Measurements from ENCODE around the gene SUCLA2. TPM values are rescaled to one million over a fixed set of nuclear protein-coding genes. Genes with fewer than 3 reads are reported as not detected.

Gene SUCLA2
- total RNA-seq, 1 experiment from 2014 or later, result 80.8 TPM

GRCh38 chr13:47999973-48000372 lies 1.1 kb downstream of the SUCLA2 start:
- Histone ChIP-seq H3K36me3 (ENCODE audit: control insufficient read depth, insufficient read depth, low read length) (no peaks in the 10 kb centered on the region), H3K9me3 (no peaks in the 10 kb centered on the region), H3K27me3 (replicated peaks; ENCODE audit: control insufficient read depth, insufficient read depth, low read length) (no peaks in the 10 kb centered on the region), H3K4me3 (ENCODE audit: low read depth, low read length) (peak overlapping the region; percentile 92), H3K4me1 (peaks cover 7% of the 10 kb centered on the region)
- intact Hi-C loops (cut with micrococcal nuclease; ENCODE audit: unreplicated experiment), result loop anchor here (2.0 kb wide), 1 partner anchor 201 kb away; no protein-coding TSS in a partner anchor
- BruUV-seq (replicated peaks), result no TSS peak
- DNase-seq, result no peak
- TF ChIP-seq CTCF (IDR thresholded peaks at IDR 0.05; ENCODE audit: insufficient read depth in 1 of 2, low read depth in 1 of 2, low read length in 1 of 2, severe bottlenecking in 1 of 2, unreplicated experiment in 1 of 2), result no peak
- Mint-ChIP-seq H3K4me3 (ENCODE audit: unreplicated experiment) (peak overlapping the region; percentile 100), H3K27me3 (ENCODE audit: insufficient read depth, unreplicated experiment) (no peaks in the 10 kb centered on the region), H3K27ac (ENCODE audit: unreplicated experiment) (peak overlapping the region; percentile 99), H3K36me3 (ENCODE audit: insufficient read depth, unreplicated experiment) (peaks cover 43% of the 10 kb centered on the region), H3K9me3 (ENCODE audit: unreplicated experiment) (no peaks in the 10 kb centered on the region), H3K4me1 (ENCODE audit: low read depth, unreplicated experiment) (peaks cover 26% of the 10 kb centered on the region)
- ChIA-PET POLR2A (interaction anchor here (0.7 kb wide), 1 partner anchor 1811 kb away, joined by 9 read pairs; no protein-coding TSS in a partner anchor), CTCF (interaction anchor here (0.7 kb wide), 1 partner anchor 9 kb away, joined by 4 read pairs; no protein-coding TSS in a partner anchor)

DNA sequence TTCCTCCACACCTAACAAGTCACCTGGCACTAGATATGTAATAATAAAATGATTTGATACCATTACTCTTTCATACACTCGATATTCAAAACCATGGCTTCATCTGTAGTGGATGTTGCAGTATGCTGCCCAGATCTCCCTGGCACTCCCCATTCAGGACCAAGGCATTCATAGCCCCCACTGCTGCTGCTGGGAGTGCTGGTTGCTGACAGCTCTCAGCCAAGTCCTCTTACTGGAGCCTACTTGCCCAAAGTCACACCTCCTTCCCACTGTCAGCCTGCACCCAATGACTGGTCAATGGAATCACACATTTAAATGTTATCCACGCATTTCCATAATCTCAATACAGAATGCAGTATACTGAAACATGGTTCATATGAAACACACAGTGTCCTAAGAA lies 3.7 kb downstream of the SUCLA2 start:
- no TSS peak for BruUV-seq (replicated peaks)
- H3K9me3 Mint-ChIP-seq (ENCODE audit: unreplicated experiment), result no peaks in the 10 kb centered on the region
- Histone ChIP-seq H3K4me3 (ENCODE audit: low read depth, low read length) (no peak overlapping the region), H3K27me3 (replicated peaks; ENCODE audit: control insufficient read depth, insufficient read depth, low read length) (no peaks in the 10 kb centered on the region), H3K9me3 (no peaks in the 10 kb centered on the region), H3K4me1 (peaks cover 6% of the 10 kb centered on the region), H3K36me3 (ENCODE audit: control insufficient read depth, insufficient read depth, low read length) (no peaks in the 10 kb centered on the region; the same call in 1 of the 2 replicates)
- intact Hi-C loops (cut with micrococcal nuclease; ENCODE audit: unreplicated experiment), result no loop called here
- no peaks in the 10 kb centered on the region for H3K27me3 Mint-ChIP-seq (ENCODE audit: insufficient read depth, unreplicated experiment)
- H3K4me1 Mint-ChIP-seq (ENCODE audit: low read depth, unreplicated experiment), result peaks cover 26% of the 10 kb centered on the region
- POLR2A ChIA-PET, result interaction anchor here (1.7 kb wide), 1 partner anchor 41 kb away, joined by 5 read pairs; no protein-coding TSS in a partner anchor
- TF ChIP-seq CTCF (IDR thresholded peaks at IDR 0.05; ENCODE audit: insufficient read depth in 1 of 2, low read depth in 1 of 2, low read length in 1 of 2, severe bottlenecking in 1 of 2, unreplicated experiment in 1 of 2), result no peak
- H3K36me3 Mint-ChIP-seq (ENCODE audit: insufficient read depth, unreplicated experiment), result peaks cover 68% of the 10 kb centered on the region
- DNase-seq, result no peak
- H3K27ac Mint-ChIP-seq (ENCODE audit: unreplicated experiment), result no peak overlapping the region
- CTCF ChIA-PET, result interaction anchor here (0.6 kb wide), 1 partner anchor 1112 kb away, joined by 4 read pairs; no protein-coding TSS in a partner anchor
- H3K4me3 Mint-ChIP-seq (ENCODE audit: unreplicated experiment), result no peak overlapping the region

GRCh38 chr13:47991859-47992258 lies 9.2 kb downstream of the SUCLA2 start:
- Mint-ChIP-seq H3K27ac (ENCODE audit: unreplicated experiment) (no peak overlapping the region), H3K36me3 (ENCODE audit: insufficient read depth, unreplicated experiment) (peaks cover 72% of the 10 kb centered on the region), H3K4me3 (ENCODE audit: unreplicated experiment) (no peak overlapping the region), H3K27me3 (ENCODE audit: insufficient read depth, unreplicated experiment) (no peaks in the 10 kb centered on the region), H3K9me3 (ENCODE audit: unreplicated experiment) (no peaks in the 10 kb centered on the region), H3K4me1 (ENCODE audit: low read depth, unreplicated experiment) (peaks cover 12% of the 10 kb centered on the region)
- Histone ChIP-seq H3K4me3 (ENCODE audit: low read depth, low read length) (no peak overlapping the region), H3K4me1 (peaks cover 17% of the 10 kb centered on the region), H3K9me3 (no peaks in the 10 kb centered on the region), H3K36me3 (ENCODE audit: control insufficient read depth, insufficient read depth, low read length) (no peaks in the 10 kb centered on the region; the same call in none of the 2 replicates), H3K27me3 (replicated peaks; ENCODE audit: control insufficient read depth, insufficient read depth, low read length) (no peaks in the 10 kb centered on the region)
- no TSS peak for BruUV-seq (replicated peaks)
- no peak for DNase-seq
- ChIA-PET POLR2A (no interaction called here), CTCF (no interaction called here)
- no peak for TF ChIP-seq CTCF (IDR thresholded peaks at IDR 0.05; ENCODE audit: insufficient read depth in 1 of 2, low read depth in 1 of 2, low read length in 1 of 2, severe bottlenecking in 1 of 2, unreplicated experiment in 1 of 2)
- intact Hi-C loops (cut with micrococcal nuclease; ENCODE audit: unreplicated experiment), result no loop called here

All from Caco-2 (cell line).